Neural cell (in vitro differentiated cells): ENCODE results near the gene ABHD10. TPM values are rescaled to one million over a fixed set of nuclear protein-coding genes. Genes with fewer than 3 reads are reported as not detected.

Experiments
- H2AFZ ChIP-seq: fragments of 200-600, 300-800 bp; sonication (generic), shearing (Covaris generic); 2 replicates; pipeline ENCODE4 v1.6.0; 2014; ENCODE audit warnings: low read depth, mild to moderate bottlenecking, antibody characterized with exemption, low read length, moderate library complexity
- H3F3A ChIP-seq: fragments of 200-600 bp; shearing (Covaris generic); 2 replicates; pipeline ENCODE4 v1.6.1; 2016; ENCODE audit warnings: mild to moderate bottlenecking, moderate library complexity, mixed read lengths, antibody characterized with exemption, low read length; ENCODE audit not compliant: insufficient read depth, poor library complexity, severe bottlenecking
- H3K27ac ChIP-seq: fragments of 200-600, 300-800 bp; sonication (generic), shearing (Covaris generic); 2 replicates; pipeline ENCODE4 v1.5.1; 2014; ENCODE audit warnings: mild to moderate bottlenecking, low read length, moderate library complexity
- H3K27me3 ChIP-seq: fragments of 300-800, 200-600 bp; sonication (generic), shearing (Covaris generic); 2 replicates; pipeline ENCODE4 v1.6.0; 2014; ENCODE audit warnings: mild to moderate bottlenecking, low read depth, low read length, moderate library complexity; ENCODE audit not compliant: insufficient read depth
- H3K36me3 ChIP-seq: fragments of 300-800, 200-600 bp; sonication (generic), shearing (Covaris generic); 2 replicates; pipeline ENCODE4 v1.5.1; 2014; ENCODE audit warnings: mild to moderate bottlenecking, antibody characterized with exemption, low read length, moderate library complexity; ENCODE audit not compliant: insufficient read depth
- H3K4me2 ChIP-seq: fragments of 300-800, 200-600 bp; sonication (generic), shearing (Covaris generic); 2 replicates; pipeline ENCODE4 v1.6.0; 2014; ENCODE audit warnings: mild to moderate bottlenecking, low read length
- H3K4me3 ChIP-seq: fragments of 300-800, 200-600 bp; sonication (generic), shearing (Covaris generic); 2 replicates; pipeline ENCODE4 v1.5.1; 2014; ENCODE audit warnings: mild to moderate bottlenecking, low read length, moderate library complexity
- H3K79me2 ChIP-seq: fragments of 200-600 bp; shearing (Covaris generic); replicated peaks from 2 replicates; pipeline ENCODE4 v1.6.0; 2014; ENCODE audit warnings: mild to moderate bottlenecking, low read length, moderate library complexity; ENCODE audit not compliant: insufficient read depth
- H3K9ac ChIP-seq: fragments of 300-800, 200-600 bp; sonication (generic), shearing (Covaris generic); 2 replicates; pipeline ENCODE4 v1.6.1; 2016; ENCODE audit warnings: mild to moderate bottlenecking, low read length, mixed read lengths
- H3K9me2 ChIP-seq: fragments of 200-600 bp; shearing (Covaris generic); 2 replicates; pipeline ENCODE4 v1.6.1; 2016; ENCODE audit warnings: mild to moderate bottlenecking, low read length, mixed read lengths; ENCODE audit not compliant: insufficient read depth
- H3K9me3 ChIP-seq: fragments of 200-600, 300-800 bp; sonication (generic), shearing (Covaris generic); 2 replicates; pipeline ENCODE4 v1.6.1; 2016; ENCODE audit warnings: mild to moderate bottlenecking, mixed run types, low read length, moderate library complexity, mixed read lengths
- H4K20me1 ChIP-seq: fragments of 200-600 bp; shearing (Covaris generic); 2 replicates; pipeline ENCODE4 v1.6.1; 2016; ENCODE audit warnings: mild to moderate bottlenecking, mixed run types; ENCODE audit not compliant: insufficient read depth
- EP300 ChIP-seq: fragments of 450-650 bp; conservative IDR thresholded peaks from 2 replicates; pipeline ENCODE4 v1.6.1; 2014; ENCODE audit warnings: antibody characterized with exemption, mild to moderate bottlenecking, moderate library complexity; ENCODE audit not compliant: poor library complexity, severe bottlenecking
- EZH2 ChIP-seq: fragments of 200-600, 300-800 bp; shearing (Covaris generic), sonication (generic); IDR thresholded peaks from 2 replicates; pipeline ENCODE4 v1.6.1; 2014; ENCODE audit warnings: antibody characterized with exemption, low read length, borderline replicate concordance, mild to moderate bottlenecking; ENCODE audit not compliant: insufficient read depth, poor library complexity, severe bottlenecking
- MXI1 ChIP-seq: fragments of 450-650 bp; conservative IDR thresholded peaks from 2 replicates; pipeline ENCODE4 v1.6.1; 2014; ENCODE audit warnings: antibody characterized with exemption, mild to moderate bottlenecking; ENCODE audit not compliant: poor library complexity, severe bottlenecking
- POLR2AphosphoS5 ChIP-seq: IDR thresholded peaks from 2 replicates; pipeline ENCODE4 v1.6.1; 2012
- RAD21 ChIP-seq: fragments of 450-650 bp; conservative IDR thresholded peaks from 2 replicates; pipeline ENCODE4 v1.6.1; 2014; ENCODE audit warnings: antibody characterized with exemption, mild to moderate bottlenecking, moderate library complexity
- SMC3 ChIP-seq: fragments of 450-650 bp; conservative IDR thresholded peaks from 2 replicates; pipeline ENCODE4 v1.6.1; 2014; ENCODE audit warnings: antibody characterized with exemption, mild to moderate bottlenecking, moderate library complexity; ENCODE audit not compliant: poor library complexity
- TAF1 ChIP-seq: IDR thresholded peaks from 2 replicates; pipeline ENCODE4 v1.6.1; 2012; ENCODE audit warnings: low read depth
- polyA plus RNA-seq: library from polyadenylated mRNA; depleted of rRNA; stranded (reverse); fragments of >200 nt; gene quantifications from 2 replicates; pipeline ENCODE4 v1.2.3, GENCODE V29; 2014
- TF ChIP-seq, protein P1 (sequence below): IDR thresholded peaks from 2 replicates; pipeline ENCODE4 v1.6.1; 2012; ENCODE audit warnings: borderline replicate concordance
- TF ChIP-seq, protein P2 (sequence below): fragments of 450-650 bp; IDR thresholded peaks from 2 replicates; pipeline ENCODE4 v1.5.1; 2014; ENCODE audit warnings: antibody characterized with exemption, mild to moderate bottlenecking, moderate library complexity; ENCODE audit not compliant: poor library complexity, severe bottlenecking

The ABHD10 gene
- polyA plus RNA-seq, 1 donor from 2014 or later = 84.7 TPM

DNA sequence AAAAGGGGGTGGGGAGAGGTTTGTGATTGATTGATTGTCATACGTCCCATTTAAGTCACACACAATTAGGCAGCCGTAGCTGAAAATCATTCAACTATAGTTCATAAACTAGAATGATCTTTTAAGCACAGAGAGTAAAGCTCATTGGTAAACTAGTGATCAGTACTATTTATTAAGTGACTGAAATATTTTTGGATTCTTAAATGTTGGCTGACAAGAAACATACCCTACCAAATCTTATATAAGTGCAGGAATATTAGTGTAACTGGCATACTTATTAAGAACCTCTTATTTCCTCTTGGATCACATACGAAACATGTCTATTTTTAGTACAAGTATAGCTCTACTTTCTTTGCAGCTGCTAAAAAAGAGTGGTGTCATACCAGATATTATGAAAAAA, 8.4 kb upstream of the ABHD10 start:
- Histone ChIP-seq H3K9me2 (no peaks in the 10 kb centered on the region), H3K79me2 (no peaks in the 10 kb centered on the region), H3K4me2 (no peak overlapping the region), H2AFZ (no peak overlapping the region), H3K4me3 (no peak overlapping the region), H4K20me1 (no peaks in the 10 kb centered on the region), H3K27ac (no peak overlapping the region), H3F3A (no peaks in the 10 kb centered on the region), H3K9ac (no peak overlapping the region), H3K27me3 (no peaks in the 10 kb centered on the region), H3K36me3 (no peaks in the 10 kb centered on the region), H3K9me3 (no peaks in the 10 kb centered on the region)
- TF ChIP-seq MXI1 (no peak), SMC3 (no peak), POLR2AphosphoS5 (no peak), EZH2 (no peak), RAD21 (no peak), TAF1 (no peak), EP300 (no peak)
- TF ChIP-seq, protein P1, sequence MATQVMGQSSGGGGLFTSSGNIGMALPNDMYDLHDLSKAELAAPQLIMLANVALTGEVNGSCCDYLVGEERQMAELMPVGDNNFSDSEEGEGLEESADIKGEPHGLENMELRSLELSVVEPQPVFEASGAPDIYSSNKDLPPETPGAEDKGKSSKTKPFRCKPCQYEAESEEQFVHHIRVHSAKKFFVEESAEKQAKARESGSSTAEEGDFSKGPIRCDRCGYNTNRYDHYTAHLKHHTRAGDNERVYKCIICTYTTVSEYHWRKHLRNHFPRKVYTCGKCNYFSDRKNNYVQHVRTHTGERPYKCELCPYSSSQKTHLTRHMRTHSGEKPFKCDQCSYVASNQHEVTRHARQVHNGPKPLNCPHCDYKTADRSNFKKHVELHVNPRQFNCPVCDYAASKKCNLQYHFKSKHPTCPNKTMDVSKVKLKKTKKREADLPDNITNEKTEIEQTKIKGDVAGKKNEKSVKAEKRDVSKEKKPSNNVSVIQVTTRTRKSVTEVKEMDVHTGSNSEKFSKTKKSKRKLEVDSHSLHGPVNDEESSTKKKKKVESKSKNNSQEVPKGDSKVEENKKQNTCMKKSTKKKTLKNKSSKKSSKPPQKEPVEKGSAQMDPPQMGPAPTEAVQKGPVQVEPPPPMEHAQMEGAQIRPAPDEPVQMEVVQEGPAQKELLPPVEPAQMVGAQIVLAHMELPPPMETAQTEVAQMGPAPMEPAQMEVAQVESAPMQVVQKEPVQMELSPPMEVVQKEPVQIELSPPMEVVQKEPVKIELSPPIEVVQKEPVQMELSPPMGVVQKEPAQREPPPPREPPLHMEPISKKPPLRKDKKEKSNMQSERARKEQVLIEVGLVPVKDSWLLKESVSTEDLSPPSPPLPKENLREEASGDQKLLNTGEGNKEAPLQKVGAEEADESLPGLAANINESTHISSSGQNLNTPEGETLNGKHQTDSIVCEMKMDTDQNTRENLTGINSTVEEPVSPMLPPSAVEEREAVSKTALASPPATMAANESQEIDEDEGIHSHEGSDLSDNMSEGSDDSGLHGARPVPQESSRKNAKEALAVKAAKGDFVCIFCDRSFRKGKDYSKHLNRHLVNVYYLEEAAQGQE = no peak
- TF ChIP-seq, protein P2, sequence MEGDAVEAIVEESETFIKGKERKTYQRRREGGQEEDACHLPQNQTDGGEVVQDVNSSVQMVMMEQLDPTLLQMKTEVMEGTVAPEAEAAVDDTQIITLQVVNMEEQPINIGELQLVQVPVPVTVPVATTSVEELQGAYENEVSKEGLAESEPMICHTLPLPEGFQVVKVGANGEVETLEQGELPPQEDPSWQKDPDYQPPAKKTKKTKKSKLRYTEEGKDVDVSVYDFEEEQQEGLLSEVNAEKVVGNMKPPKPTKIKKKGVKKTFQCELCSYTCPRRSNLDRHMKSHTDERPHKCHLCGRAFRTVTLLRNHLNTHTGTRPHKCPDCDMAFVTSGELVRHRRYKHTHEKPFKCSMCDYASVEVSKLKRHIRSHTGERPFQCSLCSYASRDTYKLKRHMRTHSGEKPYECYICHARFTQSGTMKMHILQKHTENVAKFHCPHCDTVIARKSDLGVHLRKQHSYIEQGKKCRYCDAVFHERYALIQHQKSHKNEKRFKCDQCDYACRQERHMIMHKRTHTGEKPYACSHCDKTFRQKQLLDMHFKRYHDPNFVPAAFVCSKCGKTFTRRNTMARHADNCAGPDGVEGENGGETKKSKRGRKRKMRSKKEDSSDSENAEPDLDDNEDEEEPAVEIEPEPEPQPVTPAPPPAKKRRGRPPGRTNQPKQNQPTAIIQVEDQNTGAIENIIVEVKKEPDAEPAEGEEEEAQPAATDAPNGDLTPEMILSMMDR = no peak

DNA sequence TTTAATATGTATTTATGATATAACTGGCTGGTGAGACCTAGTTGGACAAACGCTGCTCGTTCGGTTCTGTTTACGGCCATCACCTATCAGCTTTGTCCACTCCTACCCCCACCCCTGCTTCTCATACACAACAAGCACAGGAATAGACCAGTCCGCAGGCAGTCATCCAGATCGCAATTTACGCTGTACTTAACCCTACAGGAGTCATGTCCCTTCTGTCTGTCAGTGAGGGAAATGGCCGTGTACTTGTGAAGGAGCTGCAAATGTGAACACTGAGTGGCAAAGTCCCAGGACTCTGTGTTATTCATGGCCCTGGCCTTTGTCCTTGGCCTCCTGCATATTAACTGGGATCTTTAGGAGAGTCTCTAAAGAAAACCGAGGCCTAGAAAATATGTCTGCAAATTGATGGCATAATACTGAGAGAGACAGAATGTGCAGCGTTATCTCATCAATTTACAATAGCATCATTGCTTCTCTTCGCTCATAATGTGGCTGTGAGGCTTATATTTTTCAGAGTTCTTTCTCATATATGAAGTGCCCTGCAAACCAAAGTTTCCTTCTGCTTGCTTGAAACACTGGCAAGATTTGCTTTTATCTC, 7.2 kb upstream of the ABHD10 start:
- TF ChIP-seq, protein P1 = peak; percentile 50
- TF ChIP-seq EP300 (no peak), POLR2AphosphoS5 (peak; percentile 77)
- H2AFZ ChIP-seq = peak overlapping the region; percentile 1
- no peaks in the 10 kb centered on the region for H3K36me3 ChIP-seq
- no peak overlapping the region for H3K4me3 ChIP-seq
- H3K9me2 ChIP-seq = no peaks in the 10 kb centered on the region
- H3K4me2 ChIP-seq = no peak overlapping the region
- H3K9ac ChIP-seq = no peak overlapping the region
- no peaks in the 10 kb centered on the region for H3K27me3 ChIP-seq
- H3K9me3 ChIP-seq = no peaks in the 10 kb centered on the region
- no peaks in the 10 kb centered on the region for H4K20me1 ChIP-seq
- H3K79me2 ChIP-seq = no peaks in the 10 kb centered on the region
- H3K27ac ChIP-seq = peak overlapping the region; percentile 14
- no peaks in the 10 kb centered on the region for H3F3A ChIP-seq
